Neuronal stem cell (in vitro differentiated cells): Measurements from ENCODE around the gene PLXNC1.

ENCODE experiments used
- DNase-seq: peaks from one replicate; pipeline ENCODE4 v3.0.0-alpha.2; 2013; ENCODE audit warnings: low spot score
- H2AFZ ChIP-seq: one replicate; pipeline ENCODE4 v1.6.1; 2013; ENCODE audit warnings: mild to moderate bottlenecking, low read length, inconsistent platforms
- H2AK5ac ChIP-seq: 2 replicates; pipeline ENCODE4 v1.6.1; 2013; ENCODE audit warnings: low read depth, mild to moderate bottlenecking, inconsistent platforms, low read length, moderate library complexity, mixed read lengths
- H2BK120ac ChIP-seq: 2 replicates; pipeline ENCODE4 v1.6.1; 2013; ENCODE audit warnings: low read depth, mild to moderate bottlenecking, inconsistent platforms, low read length, moderate library complexity, mixed read lengths
- H2BK12ac ChIP-seq: one replicate; pipeline ENCODE4 v1.6.1; 2013; ENCODE audit warnings: low read length, inconsistent platforms
- H2BK15ac ChIP-seq: 2 replicates; pipeline ENCODE4 v1.6.1; 2013; ENCODE audit warnings: mild to moderate bottlenecking, low read length, inconsistent platforms, mixed read lengths
- H2BK5ac ChIP-seq: one replicate; pipeline ENCODE4 v1.6.1; 2013; ENCODE audit warnings: inconsistent platforms, mild to moderate bottlenecking, low read length, moderate library complexity
- H3K14ac ChIP-seq: one replicate; pipeline ENCODE4 v1.6.1; 2013; ENCODE audit warnings: low read length, inconsistent platforms
- H3K18ac ChIP-seq: 2 replicates; pipeline ENCODE4 v1.6.1; 2013; ENCODE audit warnings: low read length, inconsistent platforms
- H3K23ac ChIP-seq: 2 replicates; pipeline ENCODE4 v1.6.1; 2013; ENCODE audit warnings: low read depth, mild to moderate bottlenecking, mixed read lengths, low read length, inconsistent platforms; ENCODE audit not compliant: poor library complexity
- H3K27ac ChIP-seq: replicated peaks from 3 replicates; pipeline ENCODE4 v1.5.1; 2013; ENCODE audit warnings: low read length, inconsistent platforms
- H3K27me3 ChIP-seq, 3 experiments: 2 replicates each; pipeline ENCODE4 v1.6.1; 2013; ENCODE audit warnings: low read length in 3 of 3, mild to moderate bottlenecking in 2 of 3, inconsistent platforms in 1 of 3, low read depth in 1 of 3, mixed read lengths in 1 of 3, moderate library complexity in 1 of 3; ENCODE audit not compliant: control insufficient read depth in 3 of 3, insufficient read depth in 3 of 3
- H3K36me3 ChIP-seq, 2 donors: replicated peaks in 1 of 2; 2 replicates each; pipeline ENCODE4 v1.6.1; 2013; ENCODE audit warnings: low read length in 2 of 2; ENCODE audit not compliant: control insufficient read depth in 2 of 2, insufficient read depth in 2 of 2
- H3K4ac ChIP-seq: 2 replicates; pipeline ENCODE4 v1.6.1; 2013; ENCODE audit warnings: inconsistent platforms, mild to moderate bottlenecking, low read length, moderate library complexity
- H3K4me1 ChIP-seq, 2 donors: 1 replicate in 1 of 2; 2 replicates in 1 of 2; pipeline ENCODE4 v1.6.1; 2013; ENCODE audit warnings: low read length in 2 of 2, low read depth in 1 of 2; ENCODE audit not compliant: control insufficient read depth in 2 of 2, insufficient read depth in 1 of 2
- H3K4me2 ChIP-seq: one replicate; pipeline ENCODE4 v1.6.1; 2013; ENCODE audit warnings: mild to moderate bottlenecking, low read length, inconsistent platforms; ENCODE audit not compliant: insufficient read depth, poor library complexity, severe bottlenecking
- H3K4me3 ChIP-seq, 2 donors: 2 replicates each; pipeline ENCODE4 v1.5.1; 2013; ENCODE audit warnings: low read length in 2 of 2, mild to moderate bottlenecking in 2 of 2, inconsistent platforms in 1 of 2, moderate library complexity in 1 of 2
- H3K79me1 ChIP-seq: one replicate; pipeline ENCODE4 v1.6.1; 2013; ENCODE audit warnings: low read depth, mild to moderate bottlenecking, inconsistent platforms, low read length, moderate library complexity
- H3K9ac ChIP-seq: one replicate; pipeline ENCODE4 v1.6.1; 2013; ENCODE audit warnings: mild to moderate bottlenecking, low read depth, low read length, inconsistent platforms; ENCODE audit not compliant: poor library complexity
- H3K9me3 ChIP-seq, 2 donors: replicated peaks in 1 of 2; 2 replicates each; pipeline versions ENCODE3 to v1.6.1; 2013; ENCODE audit warnings: low read length in 2 of 2, mild to moderate bottlenecking in 2 of 2, inconsistent platforms in 1 of 2, low read depth in 1 of 2, mixed read lengths in 1 of 2, moderate library complexity in 1 of 2; ENCODE audit not compliant: control insufficient read depth in 2 of 2, insufficient read depth in 1 of 2
- H4K8ac ChIP-seq: one replicate; pipeline ENCODE4 v1.6.1; 2013; ENCODE audit warnings: low read depth, mild to moderate bottlenecking, inconsistent platforms, low read length, moderate library complexity
- H4K91ac ChIP-seq: one replicate; pipeline ENCODE4 v1.6.1; 2013; ENCODE audit warnings: low read length, low read depth, mild to moderate bottlenecking, inconsistent platforms; ENCODE audit not compliant: poor library complexity
- WGBS, 2 donors: extraction: QIAGEN DNeasy Blood & Tissue Kit; methylation state at CpG; one replicate each; pipeline ENCODE4 v1.1.7; 2013; ENCODE audit warnings: missing lambda C conversion rate in 2 of 2, mixed read lengths in 1 of 2; ENCODE audit not compliant: insufficient read length in 2 of 2, insufficient replicate concordance in 1 of 2; ENCODE audit errors: extremely low coverage in 2 of 2; 5-methylcytosine and 5-hydroxymethylcytosine counted together

Gene PLXNC1

DNA sequence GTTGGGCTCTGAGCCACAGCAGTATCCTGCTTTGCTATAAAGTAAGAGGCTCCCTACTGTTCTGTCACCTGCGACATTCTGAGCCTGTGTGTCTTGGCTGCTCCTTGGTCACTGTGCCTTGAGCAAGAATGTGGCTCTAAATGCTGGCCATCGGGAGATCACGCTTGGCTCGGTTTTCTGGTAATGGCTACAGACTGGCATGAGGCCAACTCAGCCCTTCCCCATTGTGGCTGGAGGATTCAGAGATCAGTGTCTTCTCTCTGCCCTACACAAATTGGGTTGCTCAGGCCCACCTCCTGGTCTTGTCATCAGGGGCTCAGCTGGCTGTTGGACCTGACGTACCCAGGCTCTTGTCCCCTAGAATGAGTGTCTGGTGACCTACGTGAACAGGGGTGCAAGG lies 94.5 kb downstream of the PLXNC1 start:
- peaks cover 19 to 21% of the 10 kb centered on the region in 2 donors for H3K4me1 ChIP-seq
- H2AK5ac ChIP-seq = no peak overlapping the region
- H3K4me3 ChIP-seq = no peak overlapping the region
- no peak overlapping the region for H2BK120ac ChIP-seq
- H3K18ac ChIP-seq = no peak overlapping the region
- H3K9ac ChIP-seq = no peak overlapping the region
- no peak overlapping the region for H3K27ac ChIP-seq
- WGBS, 2 donors = no CpG with 5 or more reads among the region's 6 CpGs
- no peaks in the 10 kb centered on the region for H3K79me1 ChIP-seq
- H3K27me3 ChIP-seq = no peaks in the 10 kb centered on the region
- no peak overlapping the region for H4K91ac ChIP-seq
- no peak overlapping the region for H3K23ac ChIP-seq
- DNase-seq = no peak
- H3K14ac ChIP-seq = no peak overlapping the region
- no peaks in the 10 kb centered on the region for H3K9me3 ChIP-seq
- H3K36me3 ChIP-seq = no peaks in the 10 kb centered on the region
- H2BK15ac ChIP-seq = no peak overlapping the region
- H2AFZ ChIP-seq = no peak overlapping the region
- no peak overlapping the region for H3K4me2 ChIP-seq
- H2BK5ac ChIP-seq = no peak overlapping the region
- H3K4ac ChIP-seq = no peak overlapping the region
- H4K8ac ChIP-seq = no peak overlapping the region
- H2BK12ac ChIP-seq = no peak overlapping the region

DNA sequence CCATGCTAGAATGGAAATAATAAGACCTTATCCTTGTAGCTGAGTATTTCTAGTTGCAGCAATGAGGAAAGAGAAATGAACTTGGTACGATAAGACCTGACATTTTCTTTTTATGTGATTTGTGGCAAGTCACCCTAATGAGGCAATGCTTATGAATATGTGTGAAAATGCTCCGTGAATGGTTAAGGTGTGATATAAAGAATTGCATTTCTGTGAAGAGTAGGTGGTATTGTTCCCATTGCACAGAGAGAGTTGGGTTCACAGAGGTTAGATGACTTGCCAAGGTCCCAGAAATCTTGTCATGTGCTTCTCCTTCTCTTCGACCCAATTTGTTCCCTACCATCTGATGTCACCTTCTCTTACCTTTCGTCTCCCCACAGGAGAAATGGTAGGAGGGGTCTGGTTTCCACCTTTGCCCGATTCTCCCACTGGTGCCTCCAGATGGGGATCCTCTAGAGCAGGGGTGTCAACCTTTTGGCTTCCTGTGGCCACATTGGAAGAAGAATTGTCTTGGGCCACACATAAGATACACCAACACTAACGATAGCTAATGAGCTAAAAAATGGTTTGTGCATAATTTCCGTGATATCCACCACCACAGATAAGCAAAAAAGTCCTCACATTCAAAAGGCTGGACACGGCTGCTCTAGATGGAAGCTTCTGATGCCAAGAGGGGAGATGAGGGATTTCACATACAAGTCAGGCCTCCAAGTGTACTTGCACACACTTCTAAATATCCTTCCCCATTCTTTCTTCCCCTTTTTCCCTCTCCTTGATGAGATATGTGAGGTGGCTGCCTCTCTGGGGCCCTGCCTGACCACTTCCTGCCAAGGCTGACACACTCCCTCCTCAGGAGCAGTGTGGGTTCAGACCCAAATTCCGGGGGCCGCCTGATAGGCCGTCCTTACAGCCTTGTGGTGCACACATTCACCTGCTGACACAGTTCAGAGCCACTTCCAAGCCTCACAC lies 96.1 kb downstream of the PLXNC1 start:
- no peak overlapping the region for H2BK120ac ChIP-seq
- H2AFZ ChIP-seq = no peak overlapping the region
- H3K79me1 ChIP-seq = no peaks in the 10 kb centered on the region
- H3K4me1 ChIP-seq = peaks cover 19 to 23% of the 10 kb centered on the region in 2 donors
- H3K27me3 ChIP-seq = no peaks in the 10 kb centered on the region
- H2AK5ac ChIP-seq = peak overlapping the region; percentile 16
- H2BK15ac ChIP-seq = no peak overlapping the region
- H2BK5ac ChIP-seq = no peak overlapping the region
- H3K4me2 ChIP-seq = no peak overlapping the region
- H3K23ac ChIP-seq = no peak overlapping the region
- no peak overlapping the region for H3K14ac ChIP-seq
- H2BK12ac ChIP-seq = no peak overlapping the region
- H3K18ac ChIP-seq = no peak overlapping the region
- H3K9ac ChIP-seq = no peak overlapping the region
- WGBS, 2 donors = no CpG with 5 or more reads among the region's 11 CpGs
- no peaks in the 10 kb centered on the region for H3K36me3 ChIP-seq
- no peaks in the 10 kb centered on the region for H3K9me3 ChIP-seq
- no peak overlapping the region for H3K27ac ChIP-seq
- no peak overlapping the region for H3K4me3 ChIP-seq
- H3K4ac ChIP-seq = no peak overlapping the region
- H4K91ac ChIP-seq = no peak overlapping the region
- H4K8ac ChIP-seq = no peak overlapping the region
- no peak for DNase-seq

DNA sequence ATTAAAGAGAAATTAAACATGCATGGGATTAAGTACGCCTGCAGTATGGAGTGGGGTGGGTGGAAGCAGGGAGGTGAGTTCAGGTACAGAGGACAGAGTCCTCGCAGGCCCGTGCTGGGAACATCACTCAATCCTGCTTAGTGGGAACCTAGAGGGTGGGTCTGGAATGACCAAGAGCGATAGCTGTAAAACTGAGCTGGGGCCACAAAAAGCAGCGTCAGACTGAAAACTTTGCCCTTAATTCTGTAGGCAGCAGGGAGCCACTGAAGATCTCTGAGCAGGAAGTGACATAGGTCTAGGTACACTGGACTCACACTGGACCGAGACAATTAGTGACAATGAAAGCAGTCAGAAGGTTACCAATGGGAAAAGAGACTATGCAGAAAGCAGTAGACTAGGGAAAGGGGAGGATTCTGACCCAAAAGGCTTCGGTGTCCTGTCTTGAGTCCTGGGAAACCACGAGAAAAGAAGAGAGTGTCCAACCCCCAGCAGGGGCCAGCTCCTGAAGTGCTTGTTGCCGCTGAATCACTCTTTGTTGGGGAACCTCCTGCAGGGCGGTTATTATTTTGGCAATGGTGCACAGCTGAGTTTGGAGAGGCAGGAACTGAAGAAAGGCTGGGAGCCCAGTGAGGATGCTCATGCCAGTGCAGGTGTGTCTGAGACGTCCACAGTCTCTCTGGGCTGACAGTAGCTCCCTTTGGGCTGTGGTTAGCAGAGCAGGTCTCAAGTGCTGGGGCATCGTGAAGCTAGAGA lies 97.4 kb downstream of the PLXNC1 start:
- WGBS, 2 donors = no CpG with 5 or more reads among the region's 12 CpGs
- H3K79me1 ChIP-seq = no peaks in the 10 kb centered on the region
- no peak overlapping the region for H3K4ac ChIP-seq
- no peak overlapping the region for H4K8ac ChIP-seq
- H3K4me3 ChIP-seq = no peak overlapping the region
- no peak overlapping the region for H4K91ac ChIP-seq
- no peak overlapping the region for H2AK5ac ChIP-seq
- H3K18ac ChIP-seq = peak overlapping the region; percentile 34
- H2AFZ ChIP-seq = no peak overlapping the region
- no peaks in the 10 kb centered on the region for H3K9me3 ChIP-seq
- peaks cover 0 to 1% of the 10 kb centered on the region in 2 donors for H3K36me3 ChIP-seq
- no peak overlapping the region for H2BK120ac ChIP-seq
- no peak overlapping the region for H2BK15ac ChIP-seq
- H3K14ac ChIP-seq = no peak overlapping the region
- H3K23ac ChIP-seq = no peak overlapping the region
- no peak overlapping the region for H3K9ac ChIP-seq
- no peak overlapping the region for H3K4me2 ChIP-seq
- H2BK5ac ChIP-seq = no peak overlapping the region
- peaks cover 19 to 23% of the 10 kb centered on the region in 2 donors for H3K4me1 ChIP-seq
- no peak for DNase-seq
- H3K27me3 ChIP-seq = no peaks in the 10 kb centered on the region
- H2BK12ac ChIP-seq = no peak overlapping the region
- H3K27ac ChIP-seq = no peak overlapping the region

DNA sequence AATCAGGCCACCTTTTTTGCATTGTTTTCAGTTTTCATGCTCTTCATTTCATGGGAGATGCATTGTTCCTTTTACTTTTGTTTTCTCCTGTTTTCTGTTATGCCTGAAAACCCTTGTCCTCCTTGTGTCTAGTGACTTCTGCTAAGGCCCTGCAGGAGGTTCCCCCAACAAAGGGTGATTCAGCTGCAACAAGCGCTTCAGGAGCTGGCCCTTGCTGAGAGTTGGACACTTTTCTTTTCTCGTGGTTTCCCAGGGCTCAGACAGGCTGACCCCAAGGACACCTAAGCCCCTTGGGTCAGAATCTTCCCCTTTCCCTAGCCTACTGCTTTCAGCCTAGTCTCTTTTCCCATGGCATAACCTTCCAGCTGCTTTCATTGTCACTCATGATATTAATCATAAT lies 98.9 kb downstream of the PLXNC1 start:
- no peak overlapping the region for H3K4ac ChIP-seq
- H3K27ac ChIP-seq = peak overlapping the region; percentile 18
- H2AFZ ChIP-seq = no peak overlapping the region
- no CpG with 5 or more reads among the region's 2 CpGs for WGBS, 2 donors
- no peak overlapping the region for H2BK5ac ChIP-seq
- H3K18ac ChIP-seq = no peak overlapping the region
- no peak overlapping the region for H2BK15ac ChIP-seq
- H2BK120ac ChIP-seq = no peak overlapping the region
- H4K91ac ChIP-seq = no peak overlapping the region
- no peak overlapping the region for H3K4me3 ChIP-seq
- no peak overlapping the region for H2AK5ac ChIP-seq
- no peak overlapping the region for H3K23ac ChIP-seq
- H3K36me3 ChIP-seq = peaks cover 0 to 1% of the 10 kb centered on the region in 2 donors
- H3K9ac ChIP-seq = no peak overlapping the region
- H3K27me3 ChIP-seq = no peaks in the 10 kb centered on the region
- no peak overlapping the region for H2BK12ac ChIP-seq
- H3K4me2 ChIP-seq = no peak overlapping the region
- H3K79me1 ChIP-seq = no peaks in the 10 kb centered on the region
- H4K8ac ChIP-seq = no peak overlapping the region
- peak; percentile 51 for DNase-seq
- no peak overlapping the region for H3K14ac ChIP-seq
- no peaks in the 10 kb centered on the region for H3K9me3 ChIP-seq
- peaks cover 19 to 23% of the 10 kb centered on the region in 2 donors for H3K4me1 ChIP-seq
